Epithelial cell of proximal tubule (primary cell): Measurements from ENCODE around the gene PRCP. TPM values are rescaled to one million over a fixed set of nuclear protein-coding genes. Genes with fewer than 3 reads are reported as not detected.

ENCODE experiments used
- DNase-seq: peaks from one replicate; pipeline ENCODE4 v3.0.0-alpha.2; 2011; ENCODE audit warnings: low read depth
- H3K4me3 ChIP-seq: 2 replicates; pipeline ENCODE4 v1.5.1; 2011; ENCODE audit warnings: low read depth, mild to moderate bottlenecking, low read length
- CTCF ChIP-seq: conservative IDR thresholded peaks from 2 replicates; pipeline ENCODE4 v1.5.1; 2012; ENCODE audit warnings: low read depth, mild to moderate bottlenecking, low read length
- total RNA-seq: library from RNA; depleted of rRNA; stranded (reverse); fragments of >200 nt; gene quantifications from 2 replicates; pipeline ENCODE4 v1.2.3, GENCODE V29; 2015

PRCP gene
- total RNA-seq, 1 donor from 2014 or later = 22.2 TPM

- no peak for TF ChIP-seq CTCF
- H3K4me3 ChIP-seq = no peak overlapping the region
- no peak for DNase-seq
Observed at GRCh38 chr11:82830746-82831145, 69.5 kb downstream of the PRCP start.

GRCh38 chr11:82829101-82829500, 71.1 kb downstream of the PRCP start:
- no peak for DNase-seq
- no peak overlapping the region for H3K4me3 ChIP-seq
- no peak for TF ChIP-seq CTCF

GRCh38 chr11:82828472-82828871, 71.8 kb downstream of the PRCP start:
- TF ChIP-seq CTCF = no peak
- H3K4me3 ChIP-seq = no peak overlapping the region
- DNase-seq = no peak

- no peak for DNase-seq
- H3K4me3 ChIP-seq = no peak overlapping the region
- no peak for TF ChIP-seq CTCF
Observed at GRCh38 chr11:82826526-82826925, 73.7 kb downstream of the PRCP start.

GRCh38 chr11:82823647-82824619, 76.3 kb downstream of the PRCP start:
- no peak for TF ChIP-seq CTCF
- H3K4me3 ChIP-seq = no peak overlapping the region
- DNase-seq = no peak

GRCh38 chr11:82818409-82819043, 81.7 kb downstream of the PRCP start:
- TF ChIP-seq CTCF = peak; percentile 34
- DNase-seq = peak; percentile 13

GRCh38 chr11:82815406-82815805, 84.8 kb downstream of the PRCP start:
- no peak for TF ChIP-seq CTCF
- DNase-seq = no peak
- H3K4me3 ChIP-seq = no peak overlapping the region

More at GRCh38 chr11:82818409-82819043, 81.7 kb downstream of the PRCP start:
- H3K4me3 ChIP-seq = no peak overlapping the region
